ENCODE data around the gene EXD3. TPM values are rescaled to one million over a fixed set of nuclear protein-coding genes. Genes with fewer than 3 reads are reported as not detected.
A peak's percentile ranks its signal among the peaks of the same experiment; 100 is the strongest.

Gene EXD3
- total and polyA plus RNA-seq, 2 of the 4 experiments (the other 2 are of a cell fraction), result 1.1 to 7.4 TPM

DNA sequence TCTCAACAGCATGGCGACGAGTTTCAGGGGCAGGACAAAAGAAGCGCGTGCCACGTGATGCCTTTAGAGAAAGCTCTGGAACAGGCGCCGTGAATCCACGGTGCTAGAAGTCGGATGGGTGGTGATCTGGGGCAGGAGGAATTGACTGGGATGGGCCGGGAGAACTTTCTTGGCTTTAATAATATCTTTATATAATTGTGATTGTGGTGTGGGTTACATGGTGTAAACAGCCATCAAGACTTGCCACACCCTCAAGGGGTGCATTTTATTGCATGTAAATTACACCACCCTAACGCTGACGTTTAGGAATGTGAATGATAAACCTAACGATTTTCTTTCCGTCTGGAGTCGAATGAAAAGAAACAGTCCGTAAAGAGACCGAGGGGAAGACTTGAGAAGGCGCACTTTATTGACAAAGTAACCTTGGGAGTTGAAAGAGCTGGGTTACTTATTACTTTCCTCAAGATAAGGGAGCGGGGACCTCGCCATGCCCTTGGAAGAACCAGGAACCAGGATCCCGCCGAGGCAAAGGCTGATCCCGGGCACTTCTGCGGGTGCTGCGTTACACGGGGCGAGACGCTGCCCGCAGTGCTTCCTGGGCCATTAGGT, 129.4 kb downstream of the EXD3 start:
- ChIA-PET CTCF (no interaction called here), POLR2A (ENCODE audit: unreplicated experiment) (no interaction called here)
- peaks cover 21% of the 10 kb centered on the region for H3K27me3 ChIP-seq (ENCODE audit: control insufficient read depth, insufficient read depth, low read length)
- peak overlapping the region; percentile 75 for H2AFZ ChIP-seq (replicated peaks; ENCODE audit: low read length, poor library complexity)
- no peak overlapping the region for H2BK5ac ChIP-seq (ENCODE audit: low read depth, low read length, poor library complexity, severe bottlenecking)
- peaks cover 5% of the 10 kb centered on the region; the same call in 1 of the 2 replicates for H3K9me3 ChIP-seq (ENCODE audit: control insufficient read depth, insufficient read depth, low read length)
- no peak overlapping the region for H3K56ac ChIP-seq (ENCODE audit: extremely low read depth, insufficient read depth, low read length)
- H4K20me1 ChIP-seq (ENCODE audit: insufficient read depth, low read length), result no peaks in the 10 kb centered on the region
- H3K4me2 ChIP-seq (ENCODE audit: low read depth, low read length), result no peak overlapping the region
- H4K5ac ChIP-seq (ENCODE audit: low read depth, low read length), result no peak overlapping the region
- H3K79me1 ChIP-seq (ENCODE audit: low read depth in 1 of 2, low read length in 2 of 2), result no peaks in the 10 kb centered on the region
- intact Hi-C loops (cut with micrococcal nuclease), result loop anchor here (2.0 to 5.0 kb wide), 2 partner anchors 151 to 234 kb away; no protein-coding TSS in a partner anchor
- peak overlapping the region in 1 of 2 experiments; percentile 34; a peak in 1 of 4 replicates for H4K8ac ChIP-seq (ENCODE audit: low read depth in 2 of 2, low read length in 2 of 2)
- no peak overlapping the region for H3K27ac ChIP-seq (ENCODE audit: insufficient read depth, low read length)
- no peaks in the 10 kb centered on the region for H3K9me1 ChIP-seq (ENCODE audit: insufficient read depth, low read length)
- H3K14ac ChIP-seq (replicated peaks; ENCODE audit: low read depth, low read length), result no peak overlapping the region
- WGBS, 2 experiments (ENCODE audit: extremely low coverage in 2 of 2, insufficient read length in 1 of 2), result 35% methylated on average over 4 of the region's 29 CpGs; no CpG with 5 or more reads in 1 of the 2 experiments
- no peak overlapping the region for H2AK9ac ChIP-seq (replicated peaks; ENCODE audit: low read depth, low read length, poor library complexity)
- no peak overlapping the region for H3K4me3 ChIP-seq (ENCODE audit: insufficient read depth, low read depth, low read length)
- no peak overlapping the region for H3K18ac ChIP-seq (ENCODE audit: low read depth, low read length)
- ATAC-seq (ENCODE audit: low read depth), result no peak
- dilution Hi-C loops (cut with HindIII; ENCODE audit: low sequenced_read_pairs, unreplicated experiment), result no loop called here
- no peak overlapping the region for H2BK120ac ChIP-seq (ENCODE audit: low read depth, low read length)
- no peak overlapping the region; the same call in 1 of the 2 replicates for H2BK20ac ChIP-seq (ENCODE audit: low read depth, low read length)
- BruUV-seq (replicated peaks), result no TSS peak
- H3K23ac ChIP-seq (ENCODE audit: low read depth, low read length), result no peak overlapping the region
- no peak overlapping the region for H2BK15ac ChIP-seq (ENCODE audit: low read depth, low read length)
- H3K4ac ChIP-seq (ENCODE audit: low read depth, low read length), result no peak overlapping the region
- H4K91ac ChIP-seq (ENCODE audit: insufficient read depth, low read depth, low read length), result no peak overlapping the region
- no peaks in the 10 kb centered on the region for H3K36me3 ChIP-seq (ENCODE audit: control insufficient read depth, insufficient read depth, low read length)
- H3K4me1 ChIP-seq (ENCODE audit: control insufficient read depth, insufficient read depth, low read length), result no peaks in the 10 kb centered on the region
- no peak overlapping the region for H3K9ac ChIP-seq (ENCODE audit: low read depth, low read length)
- no peak overlapping the region for H2AK5ac ChIP-seq (ENCODE audit: low read depth, low read length)
- in situ Hi-C loops (cut with MboI; ENCODE audit: low sequenced_read_pairs), result loop anchor here (5.0 kb wide), 2 partner anchors 109 to 234 kb away; no protein-coding TSS in a partner anchor
- DNase-seq, result no peak
- TF ChIP-seq MAZ (IDR thresholded peaks at IDR 0.05; ENCODE audit: borderline replicate concordance, low read depth, low read length) (no peak), CEBPB (IDR thresholded peaks at IDR 0.05; ENCODE audit: low read depth, low read length) (peak; percentile 1; the same call in 1 of the 2 replicates)

All from IMR-90 (cell line).